ENCODE results near the gene TNFRSF8.

- TF ChIP-seq CTCF (conservative IDR thresholded peaks at IDR 0.05; ENCODE audit: low read depth, low read length) (no peak), RAD21 (IDR thresholded peaks at IDR 0.05; ENCODE audit: low read length) (no peak), SMC3 (IDR thresholded peaks at IDR 0.05; ENCODE audit: low read depth, low read length) (no peak), CHD1 (IDR thresholded peaks at IDR 0.05; ENCODE audit: low read depth, low read length) (no peak), POLR2A (IDR thresholded peaks at IDR 0.05; ENCODE audit: low read depth, low read length) (no peak), BHLHE40 (IDR thresholded peaks at IDR 0.05; ENCODE audit: low read depth, low read length) (no peak), MAFK (IDR thresholded peaks at IDR 0.05; ENCODE audit: low read depth, low read length) (no peak), FOS (IDR thresholded peaks at IDR 0.05; ENCODE audit: low read depth, low read length) (no peak)
- TF ChIP-seq, protein P1, sequence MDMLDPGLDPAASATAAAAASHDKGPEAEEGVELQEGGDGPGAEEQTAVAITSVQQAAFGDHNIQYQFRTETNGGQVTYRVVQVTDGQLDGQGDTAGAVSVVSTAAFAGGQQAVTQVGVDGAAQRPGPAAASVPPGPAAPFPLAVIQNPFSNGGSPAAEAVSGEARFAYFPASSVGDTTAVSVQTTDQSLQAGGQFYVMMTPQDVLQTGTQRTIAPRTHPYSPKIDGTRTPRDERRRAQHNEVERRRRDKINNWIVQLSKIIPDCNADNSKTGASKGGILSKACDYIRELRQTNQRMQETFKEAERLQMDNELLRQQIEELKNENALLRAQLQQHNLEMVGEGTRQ (IDR thresholded peaks at IDR 0.05; ENCODE audit: low read depth, low read length): no peak
These were observed 33.3 kb upstream of the TNFRSF8 start for GRCh38 chr1:12029720-12030339.

All from IMR-90 (cell line).